Medulla oblongata (tissue), 1 donor: ENCODE measurements around the gene RNPEPL1.
A peak's percentile ranks its signal among the peaks of the same experiment; 100 is the strongest.

ENCODE experiments used
- DNase-seq: peaks from one replicate; pipeline ENCODE4 v3.0.0-alpha.2; 2015; ENCODE audit errors: extremely low spot score

RNPEPL1 gene

GRCh38 chr2:240577281-240578109 lies 9.2 kb downstream of the RNPEPL1 start:
- no peak for DNase-seq

GRCh38 chr2:240578110-240578450 lies 9.8 kb downstream of the RNPEPL1 start:
- no peak for DNase-seq

DNA sequence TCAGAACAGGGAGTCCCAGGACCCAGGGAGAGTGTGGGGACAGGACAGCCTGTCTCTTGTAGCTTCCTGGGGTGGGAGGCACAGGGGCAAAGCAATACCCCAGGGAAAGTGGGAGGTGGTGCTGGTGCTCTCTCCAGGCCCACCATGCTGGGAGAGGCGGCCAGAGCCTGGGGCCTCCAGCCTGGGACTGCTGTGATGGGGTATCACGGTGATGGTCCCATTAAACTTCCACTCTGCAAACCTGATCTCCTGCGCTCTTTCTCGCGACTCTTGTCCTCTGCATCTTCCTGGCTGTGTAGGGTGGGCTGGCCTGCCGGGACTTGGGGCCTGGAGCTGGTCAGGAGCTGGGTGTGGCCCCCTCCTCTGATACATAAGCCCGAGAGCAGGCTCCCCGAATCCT lies 10.2 kb downstream of the RNPEPL1 start:
- DNase-seq, result no peak

DNA sequence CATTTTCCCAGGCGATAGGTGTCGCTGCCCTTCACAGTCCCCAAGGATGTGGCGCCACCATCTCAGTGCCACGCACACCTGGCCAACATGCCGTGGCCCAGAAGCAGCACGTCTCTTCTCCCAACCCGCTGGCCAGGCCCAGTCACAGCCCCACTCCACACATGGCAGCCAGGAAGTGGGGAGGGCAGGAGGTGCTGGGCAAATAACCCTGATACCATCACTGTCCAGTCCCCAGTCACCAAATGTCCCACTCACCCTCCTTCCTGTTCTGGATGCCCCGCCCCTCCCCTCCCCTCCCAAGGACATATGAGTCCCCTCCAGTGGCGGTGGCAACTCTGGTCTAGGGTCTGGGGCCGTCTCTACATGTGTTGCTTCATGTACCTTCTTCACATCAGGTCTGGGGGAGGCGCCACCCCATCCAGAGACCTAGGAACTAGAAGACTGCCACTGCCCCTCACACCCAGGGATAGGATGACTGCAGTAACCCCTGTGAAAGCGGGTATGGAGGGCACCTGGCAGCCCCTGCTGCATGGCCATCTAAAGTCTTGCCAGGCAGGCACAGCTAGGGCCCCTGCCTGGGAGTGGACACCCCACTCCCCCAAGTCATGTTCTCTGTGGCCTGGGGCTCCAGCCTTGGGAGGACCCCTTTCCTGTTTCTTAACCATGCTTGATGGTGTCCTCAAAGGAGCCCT lies 10.9 kb downstream of the RNPEPL1 start:
- no peak for DNase-seq

DNA sequence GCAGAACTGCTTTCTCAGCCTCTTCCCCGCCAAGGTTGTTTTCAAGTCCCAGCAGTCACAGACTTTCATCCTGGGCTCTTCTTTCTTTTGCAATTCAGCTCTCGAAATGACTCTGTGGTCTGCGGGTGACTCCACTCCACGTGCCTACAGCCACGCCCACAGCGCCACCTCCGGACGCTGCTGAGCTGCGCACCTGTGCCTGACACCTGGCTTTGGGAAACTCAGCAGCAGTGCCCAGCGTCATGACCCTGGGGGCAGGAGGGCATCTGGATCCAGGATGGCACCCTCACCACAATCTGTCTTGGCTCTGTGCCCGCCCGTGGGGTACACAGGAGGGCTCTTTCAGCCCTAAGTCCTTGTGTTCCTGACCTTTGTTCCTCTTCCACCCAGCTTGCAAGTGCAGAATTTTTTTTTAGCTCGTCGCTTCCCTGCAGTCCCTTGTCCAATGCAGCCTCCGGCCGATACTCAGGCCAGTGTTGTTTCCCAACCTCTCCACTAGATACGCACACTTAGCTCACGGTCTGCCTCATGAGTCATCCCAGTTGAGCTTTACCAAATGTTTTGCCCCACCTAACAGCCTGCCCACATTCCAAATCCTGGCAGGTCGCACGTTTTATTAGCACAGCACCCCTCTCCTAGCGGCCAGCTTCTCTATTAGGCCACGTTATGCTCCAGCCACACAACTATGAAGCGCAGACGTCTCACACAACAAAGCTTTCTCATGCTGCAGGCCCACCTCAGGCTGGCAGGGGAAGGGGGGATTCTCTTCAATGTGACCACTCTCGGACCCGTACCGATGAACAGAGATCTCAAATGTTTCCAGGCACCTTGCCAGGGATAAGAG lies 11.7 kb downstream of the RNPEPL1 start:
- no peak for DNase-seq

DNA sequence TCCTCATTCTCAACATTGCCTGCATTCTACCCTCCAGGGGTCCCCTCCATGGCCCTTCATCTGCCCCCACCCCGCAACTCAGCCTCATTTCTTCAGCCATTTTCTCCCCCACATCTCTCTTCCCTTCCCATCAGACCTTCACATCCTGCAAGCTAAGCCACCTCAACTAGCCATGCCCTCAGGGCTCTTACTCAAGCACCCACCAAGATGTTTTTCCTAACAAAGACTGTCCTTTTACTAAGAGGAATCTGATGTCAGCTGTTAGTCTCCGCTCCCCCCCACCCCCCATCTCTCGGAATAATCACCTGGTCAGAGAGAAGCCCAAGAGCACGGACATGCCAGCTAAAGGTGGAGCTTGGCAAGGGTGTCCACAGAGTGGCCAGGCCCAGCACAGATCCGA lies 13.5 kb downstream of the RNPEPL1 start:
- DNase-seq, result no peak

GRCh38 chr2:240582781-240583180 lies 14.5 kb downstream of the RNPEPL1 start:
- no peak for DNase-seq

GRCh38 chr2:240583774-240584173 lies 15.5 kb downstream of the RNPEPL1 start:
- DNase-seq, result no peak

DNA sequence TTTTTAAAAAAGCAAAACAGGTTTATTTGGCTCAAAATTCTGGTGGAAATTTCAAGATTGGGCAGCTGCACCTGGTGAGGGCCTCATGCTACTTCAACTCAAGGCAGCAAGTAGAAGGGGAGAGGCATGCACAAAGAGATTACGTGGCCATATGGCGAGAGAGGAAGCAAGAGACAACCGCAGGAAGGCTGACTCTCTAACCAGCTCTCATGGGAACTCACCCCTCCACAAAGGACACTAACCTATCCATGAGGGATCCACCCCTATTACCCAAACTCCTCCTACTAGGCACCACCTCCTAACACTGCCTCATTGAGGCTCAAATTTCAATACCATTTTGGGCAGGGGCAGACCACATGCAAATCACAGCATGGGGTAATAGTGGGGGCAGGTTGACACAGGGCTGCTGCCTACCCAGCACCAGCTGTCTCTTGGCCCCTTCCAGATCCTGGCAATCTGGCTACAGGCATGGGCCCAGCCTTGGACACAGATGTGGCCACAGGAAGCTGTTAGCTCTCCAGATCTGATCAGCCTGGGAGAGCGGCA lies 16.3 kb downstream of the RNPEPL1 start:
- no peak for DNase-seq

GRCh38 chr2:240585101-240585500 lies 16.8 kb downstream of the RNPEPL1 start:
- DNase-seq, result no peak

DNA sequence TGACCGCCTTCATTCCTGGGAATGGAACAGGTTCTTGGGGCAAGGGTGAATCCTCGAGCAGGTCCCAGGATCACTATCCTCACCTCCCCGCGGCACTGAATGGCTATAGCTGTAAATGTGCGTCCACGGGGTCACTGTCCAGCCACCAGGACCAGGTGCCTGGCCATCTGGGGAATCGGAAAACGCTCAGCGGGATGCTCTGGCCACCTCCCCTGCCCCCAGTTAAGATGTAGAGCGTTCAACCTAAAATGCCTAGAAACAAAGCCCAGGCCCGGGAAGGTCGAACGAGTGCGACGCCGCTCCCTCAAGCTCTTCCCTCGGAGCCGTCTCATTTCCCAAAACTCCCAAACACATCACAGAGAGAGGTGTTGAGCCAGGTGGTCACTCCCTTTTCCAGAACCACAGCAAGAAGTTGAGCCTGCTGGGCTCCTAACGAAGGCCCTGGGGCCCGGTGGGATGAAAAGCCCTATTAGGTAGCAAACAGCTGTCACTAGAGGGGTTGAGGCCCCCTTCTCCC lies 17.5 kb downstream of the RNPEPL1 start:
- DNase-seq, result no peak

GRCh38 chr2:240586198-240586918 lies 18.1 kb downstream of the RNPEPL1 start, which contains the start of gene CAPN10:
Gene CAPN10, plus strand, starts transcription at chr2:240586734. Its CDS starts 178 bp downstream, at chr2:240586912.
- peak; percentile 97 for DNase-seq

GRCh38 chr2:240586919-240587800 lies 18.9 kb downstream of the RNPEPL1 start:
- DNase-seq, result no peak

DNA sequence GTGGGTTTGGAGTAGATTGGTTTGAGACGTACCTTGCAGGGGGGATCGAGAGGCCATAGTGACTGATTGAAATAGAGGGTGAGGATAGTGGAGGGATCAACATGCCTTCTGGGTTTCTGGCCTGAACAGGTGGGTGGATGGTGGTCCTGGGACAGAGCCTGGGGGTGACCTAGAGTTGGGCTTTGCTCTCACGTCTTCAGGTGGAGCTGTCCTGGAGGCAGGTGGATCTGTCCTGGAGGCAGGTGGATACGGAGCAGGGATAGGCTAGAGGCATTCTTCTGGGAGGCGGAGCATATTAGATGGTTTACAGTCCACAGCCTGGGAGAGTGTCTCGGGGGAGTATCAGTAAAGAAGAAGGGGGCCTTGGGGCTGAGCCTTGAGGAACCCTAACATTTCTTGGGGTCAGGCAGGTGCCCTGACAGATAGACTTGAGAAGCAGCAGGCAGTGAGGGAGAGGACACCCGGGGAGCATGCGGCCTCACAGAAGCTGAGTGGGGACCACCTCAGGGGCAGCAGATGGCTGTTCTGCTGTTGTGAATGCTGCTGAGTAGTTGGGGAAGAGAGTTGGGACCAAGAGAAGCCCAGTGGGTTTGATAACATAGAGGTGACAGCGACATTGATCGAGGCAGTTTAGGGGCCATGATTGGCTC lies 19.8 kb downstream of the RNPEPL1 start:
- no peak for DNase-seq

GRCh38 chr2:240588669-240589068 lies 20.4 kb downstream of the RNPEPL1 start:
- no peak for DNase-seq

GRCh38 chr2:240589375-240589774 lies 21.1 kb downstream of the RNPEPL1 start:
- no peak for DNase-seq

- no peak for DNase-seq
These were observed 21.7 kb downstream of the RNPEPL1 start for GRCh38 chr2:240589850-240590525.

GRCh38 chr2:240590681-240591111 lies 22.4 kb downstream of the RNPEPL1 start:
- DNase-seq, result no peak

DNA sequence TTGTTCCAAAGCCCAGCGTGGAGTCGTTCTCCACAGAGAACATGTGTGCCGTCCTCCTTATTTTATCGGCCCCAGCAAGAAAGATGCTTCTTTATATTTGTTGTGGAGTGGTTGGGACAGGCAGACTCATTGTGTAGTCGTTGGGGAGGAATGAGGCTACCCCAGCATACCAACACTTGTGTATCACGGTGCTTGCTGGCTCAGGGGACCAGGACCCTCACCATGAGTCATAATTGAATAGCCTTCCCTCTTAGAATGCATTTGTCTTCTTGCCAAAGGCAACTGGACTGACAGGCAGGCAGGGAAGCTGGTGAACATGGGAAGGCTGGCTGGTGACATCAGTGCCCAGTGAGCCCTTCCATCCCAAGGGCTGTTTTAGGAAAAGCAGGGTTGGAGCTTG lies 22.9 kb downstream of the RNPEPL1 start:
- no peak for DNase-seq
